Activated naive CD8-positive, alpha-beta T cell treated with anti-CD3 and anti-CD28 coated beads, Interleukin-2, amount 10 ng/mL, durations not matched to agents 7 days and 5 days (primary cell): ENCODE data around the gene SPATA31D1. TPM values are rescaled to one million over a fixed set of nuclear protein-coding genes. Genes with fewer than 3 reads are reported as not detected.

ENCODE experiments used
- ATAC-seq: fragments of 150-1000 bp; cut with Tn5 transposase; one replicate; pipeline ENCODE4 v1.10.0; 2021; ENCODE audit warnings: low read depth, moderate library complexity
- POLR2A ChIA-PET: fragments of 350-600 bp; sonication (Branson Sonifier 250); formaldehyde crosslinking; loops from one replicate; lab custom pipeline; 2021; ENCODE audit warnings: antibody characterized with exemption; lab: Charles Lee
- DNase-seq: peaks from one replicate; pipeline ENCODE4 v3.0.0; 2021
- H3K27ac Mint-ChIP-seq: one replicate; pipeline ENCODE4 v1.8.0; 2022; ENCODE audit warnings: mild to moderate bottlenecking, mixed read lengths
- H3K27me3 Mint-ChIP-seq: one replicate; pipeline ENCODE4 v1.8.0; 2022; ENCODE audit warnings: mild to moderate bottlenecking, moderate library complexity, mixed read lengths
- H3K36me3 Mint-ChIP-seq: one replicate; pipeline ENCODE4 v1.8.0; 2021; ENCODE audit warnings: mild to moderate bottlenecking, mixed read lengths
- H3K4me1 Mint-ChIP-seq: one replicate; pipeline ENCODE4 v1.8.0; 2021; ENCODE audit warnings: mixed read lengths
- H3K4me3 Mint-ChIP-seq: one replicate; pipeline ENCODE4 v1.8.0; 2022; ENCODE audit warnings: mild to moderate bottlenecking, moderate library complexity, mixed read lengths
- H3K9me3 Mint-ChIP-seq: one replicate; pipeline ENCODE4 v1.8.0; 2021; ENCODE audit warnings: mixed read lengths
- total RNA-seq, 2 experiments: library from RNA; stranded (reverse); gene quantifications; one replicate each; pipeline ENCODE4 v1.2.3, GENCODE V29; 2021

SPATA31D1 gene
- total RNA-seq, 2 experiments from 2014 or later, result not detected

DNA sequence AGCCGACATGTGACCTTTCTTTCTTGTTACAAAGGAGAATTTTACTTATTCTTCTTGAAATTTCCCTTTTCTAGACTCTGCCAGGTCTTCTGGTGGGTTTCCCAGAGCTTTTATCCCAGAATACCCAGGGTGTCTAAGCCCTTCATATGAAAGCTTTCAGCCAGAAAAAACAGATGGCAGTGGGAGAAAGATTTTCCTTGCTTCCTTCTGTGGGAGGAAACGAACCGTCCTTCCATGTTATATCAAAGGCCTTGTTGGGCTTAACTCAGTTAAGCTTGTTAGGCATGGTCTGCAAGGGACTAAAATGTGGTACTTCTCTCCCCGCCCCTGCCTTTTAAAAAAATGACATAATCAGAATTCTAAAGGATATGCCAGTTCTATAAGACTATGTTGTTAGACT, 47.5 kb downstream of the SPATA31D1 start:
- no peak overlapping the region for H3K4me3 Mint-ChIP-seq
- H3K27ac Mint-ChIP-seq, result no peak overlapping the region
- no peaks in the 10 kb centered on the region for H3K4me1 Mint-ChIP-seq
- POLR2A ChIA-PET, result no interaction called here
- H3K27me3 Mint-ChIP-seq, result no peaks in the 10 kb centered on the region
- ATAC-seq (no peak), DNase-seq (no peak)
- H3K36me3 Mint-ChIP-seq, result no peaks in the 10 kb centered on the region
- H3K9me3 Mint-ChIP-seq, result no peaks in the 10 kb centered on the region

- Mint-ChIP-seq H3K9me3 (no peaks in the 10 kb centered on the region), H3K36me3 (no peaks in the 10 kb centered on the region), H3K4me1 (no peaks in the 10 kb centered on the region), H3K27ac (no peak overlapping the region), H3K27me3 (no peaks in the 10 kb centered on the region), H3K4me3 (no peak overlapping the region)
- DNase-seq (no peak), ATAC-seq (no peak)
- POLR2A ChIA-PET, result no interaction called here
Observed at GRCh38 chr9:82037126-82037525, 48.6 kb downstream of the SPATA31D1 start.

GRCh38 chr9:82038897-82039296, 50.3 kb downstream of the SPATA31D1 start:
- Mint-ChIP-seq H3K36me3 (no peaks in the 10 kb centered on the region), H3K27ac (no peak overlapping the region), H3K4me1 (no peaks in the 10 kb centered on the region), H3K9me3 (no peaks in the 10 kb centered on the region), H3K4me3 (no peak overlapping the region), H3K27me3 (no peaks in the 10 kb centered on the region)
- DNase-seq (no peak), ATAC-seq (no peak)
- POLR2A ChIA-PET, result no interaction called here

Other genes with a start within 250 kb of the SPATA31D1 start
- not detected for gene SPATA31D4, start 60.3 kb upstream of the SPATA31D1 start, total RNA-seq
- gene SPATA31D3, start 45.3 kb upstream of the SPATA31D1 start, total RNA-seq, result not detected